ENCODE data around the gene IFNE. TPM values are rescaled to one million over a fixed set of nuclear protein-coding genes. Genes with fewer than 3 reads are reported as not detected.

The IFNE gene
- total RNA-seq, 1 donor from 2014 or later, result not detected

DNA sequence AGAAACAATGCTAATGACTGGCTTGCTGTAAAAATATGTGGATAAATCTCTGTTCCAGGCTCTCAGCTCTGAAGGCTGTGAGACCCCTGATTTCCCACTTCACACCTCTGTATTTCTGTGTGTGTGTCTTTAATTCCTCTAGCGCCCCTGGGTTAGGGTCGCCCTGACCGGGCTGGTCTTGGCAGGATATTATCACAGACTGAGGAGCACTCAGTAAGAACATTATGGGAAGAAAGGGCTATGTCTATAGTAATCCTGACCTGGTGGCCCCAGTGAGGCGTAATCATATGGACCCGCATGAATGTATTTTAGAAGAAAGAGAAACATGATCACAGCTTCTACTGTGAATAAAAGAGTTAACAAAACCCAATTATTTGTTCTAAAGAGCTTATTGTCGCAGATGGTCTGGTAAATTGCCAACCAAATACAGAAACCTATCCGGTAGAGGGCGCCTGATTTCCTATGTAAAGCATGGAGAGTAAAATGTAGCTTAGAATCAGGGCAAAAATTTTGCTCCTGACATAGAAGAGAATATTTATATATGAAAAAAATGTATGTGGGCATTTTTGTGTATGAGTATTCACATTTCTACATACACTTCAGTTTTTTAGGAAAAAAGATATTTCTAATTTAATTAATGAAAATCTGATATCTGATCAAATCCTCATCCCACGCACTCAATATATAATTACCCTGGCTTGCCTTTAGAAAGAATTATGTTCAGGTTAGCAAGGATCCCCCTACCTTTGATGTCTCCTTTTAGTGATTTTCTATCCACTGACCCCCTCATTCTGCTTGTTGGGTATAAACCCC, 47.7 kb downstream of the IFNE start:
- Mint-ChIP-seq H3K9me3 (no peaks in the 10 kb centered on the region), H3K27ac (no peak overlapping the region), H3K4me1 (ENCODE audit: low read depth) (peaks cover 2% of the 10 kb centered on the region), H3K4me3 (ENCODE audit: low read depth) (no peak overlapping the region), H3K36me3 (ENCODE audit: low read depth) (no peaks in the 10 kb centered on the region), H3K27me3 (ENCODE audit: low read depth) (peaks cover 49% of the 10 kb centered on the region)
- DNase-seq (ENCODE audit: low spot score), result no peak
- intact Hi-C loops (cut with micrococcal nuclease), result loop anchor here (1.0 to 10.0 kb wide), 4 partner anchors 32 to 355 kb away; no protein-coding TSS in a partner anchor

DNA sequence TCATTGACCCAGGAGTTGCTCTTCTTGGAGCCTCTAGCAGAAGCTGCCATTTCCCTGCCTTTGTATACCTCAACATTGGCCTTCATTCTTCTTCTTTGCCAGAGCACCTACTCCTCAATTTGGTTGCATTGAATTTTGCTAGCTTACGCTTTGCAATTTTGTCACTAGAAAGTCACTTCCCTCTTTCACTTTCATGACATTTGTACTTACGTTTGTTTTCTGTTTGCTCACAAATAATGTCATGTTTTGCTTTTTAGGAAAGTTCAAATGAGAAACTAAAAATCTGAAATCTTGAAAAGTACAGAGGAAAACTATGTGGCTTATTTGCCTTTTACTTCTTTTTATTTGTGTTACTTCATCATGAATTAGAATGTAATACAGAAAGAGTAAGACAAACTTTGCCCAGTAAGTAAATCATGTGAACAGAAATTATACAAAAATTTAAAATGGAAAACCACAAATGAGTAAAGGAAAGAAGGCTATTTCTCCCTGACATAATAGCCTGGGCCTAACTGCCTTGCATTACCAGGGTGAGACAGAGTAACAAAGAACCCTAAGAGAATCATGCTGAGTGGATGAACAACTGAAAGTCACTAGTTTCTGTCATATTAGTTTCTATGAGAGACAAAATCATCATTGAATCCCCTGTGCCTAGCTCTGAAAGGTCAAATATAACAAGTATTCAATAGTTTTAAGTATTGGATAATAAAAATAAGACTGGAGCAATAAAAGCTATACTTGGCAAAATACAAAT, 49.3 kb downstream of the IFNE start:
- Mint-ChIP-seq H3K27ac (no peak overlapping the region), H3K36me3 (ENCODE audit: low read depth) (no peaks in the 10 kb centered on the region), H3K27me3 (ENCODE audit: low read depth) (peaks cover 59% of the 10 kb centered on the region), H3K4me1 (ENCODE audit: low read depth) (peaks cover 2% of the 10 kb centered on the region), H3K4me3 (ENCODE audit: low read depth) (no peak overlapping the region), H3K9me3 (no peaks in the 10 kb centered on the region)
- intact Hi-C loops (cut with micrococcal nuclease), result loop anchor here (5.0 to 10.0 kb wide), 2 partner anchors 51 to 108 kb away; no protein-coding TSS in a partner anchor
- no peak for DNase-seq (ENCODE audit: low spot score)

Other genes with a start within 250 kb of the IFNE start
- gene IFNA14, start 242.3 kb downstream of the IFNE start, total RNA-seq, result not detected in 2 replicates
- not detected in 2 replicates for gene IFNA5, start 177.0 kb downstream of the IFNE start, total RNA-seq
- gene KLHL9, start 146.9 kb downstream of the IFNE start, total RNA-seq, result 14.3 and 15.8 TPM in 2 replicates
- not detected in 2 replicates for gene IFNA6, start 131.4 kb downstream of the IFNE start, total RNA-seq
- gene IFNA13, start 114.3 kb downstream of the IFNE start, total RNA-seq, result not detected in 2 replicates
- gene IFNA2, start 96.9 kb downstream of the IFNE start, total RNA-seq, result not detected in 2 replicates
- gene IFNA8, start 73.2 kb downstream of the IFNE start, total RNA-seq, result not detected in 2 replicates
- not detected in 2 replicates for gene IFNA1, start 41.9 kb downstream of the IFNE start, total RNA-seq

Measured in activated T-helper 2 cell treated with anti-CD3 and anti-CD28 coated beads, Interferon-gamma antibody, Interleukin-2, Interleukin-4, amounts not matched to agents 10 μg/mL and 5 μg/mL and 100 μg/mL, durations not matched to agents 14 hours and 24 hours and 36 hours (primary cell).